HCT116 (cell line): ENCODE results near the gene CTTNBP2. TPM values are rescaled to one million over a fixed set of nuclear protein-coding genes. Genes with fewer than 3 reads are reported as not detected.

Experiments used
- ATAC-seq: fragments of 200-7000 bp; cut with Tn5 transposase; 2 replicates; pipeline ENCODE4 v1.9.1; 2020; ENCODE audit warnings: mild to moderate bottlenecking, moderate library complexity
- BruUV-seq: library from RNA; stranded (reverse); fragments of 400-500 nt; replicated peaks from 2 replicates; lab custom pipeline; 2021; lab: Mats Ljungman, UMichigan
- CTCF ChIA-PET: fragments of 300-600 bp; sonication (Branson Sonifier 250); formaldehyde crosslinking; loops from one replicate; lab custom pipeline; 2021; ENCODE audit warnings: antibody characterized with exemption; lab: Charles Lee
- POLR2A ChIA-PET: fragments of 300-600, 350-600 bp; sonication (Branson Sonifier 250); formaldehyde crosslinking; loops from one replicate; lab custom pipeline; 2021; ENCODE audit warnings: antibody characterized with exemption; lab: Charles Lee
- RAD21 ChIA-PET, 2 experiments: fragments of 300-600 bp; sonication (Branson Sonifier 250); formaldehyde crosslinking; loops; one replicate each; lab custom pipeline; 2023; ENCODE audit warnings: low total read pairs in 2 of 2; ENCODE audit not compliant: uncharacterized antibody in 2 of 2, unreplicated experiment in 2 of 2, low non-redundant PET in 1 of 2; lab: Charles Lee
- DNase-seq: peaks from one replicate; pipeline ENCODE4 v3.0.0-alpha.2; 2010; ENCODE audit warnings: low read depth, low spot score
- H2AFZ ChIP-seq: fragments of 200-600 bp; shearing (Covaris generic), sonication (generic); 2 replicates; pipeline ENCODE4 v1.6.1; 2017; ENCODE audit warnings: low read depth, mixed run types, mixed read lengths, antibody characterized with exemption, low read length; ENCODE audit not compliant: poor library complexity, severe bottlenecking
- H3K27ac ChIP-seq: 2 replicates; pipeline ENCODE4 v1.5.1; 2012; ENCODE audit warnings: low read depth, low read length
- H3K27me3 ChIP-seq: fragments of 200-600 bp; sonication (generic); 2 replicates; pipeline ENCODE4 v1.6.1; 2016; ENCODE audit warnings: mixed run types, low read length, mixed read lengths; ENCODE audit not compliant: insufficient read depth
- H3K36me3 ChIP-seq, 2 experiments: fragments of 200-500 bp in 1 of 2; fragments of 200-600 bp in 1 of 2; sonication (Bioruptor generic) in 1 of 2; sonication (generic) in 1 of 2; 2 replicates each; pipeline versions ENCODE4 v1.5.1 to v1.6.1; 2014 to 2016; ENCODE audit warnings: low read length in 2 of 2, inconsistent platforms in 1 of 2, mixed read lengths in 1 of 2, mixed run types in 1 of 2; ENCODE audit not compliant: insufficient read depth in 2 of 2, control insufficient read depth in 1 of 2
- H3K4me1 ChIP-seq, 2 experiments: fragments of 200-600 bp in 1 of 2; sonication (generic) in 1 of 2; 2 replicates each; pipeline versions ENCODE4 v1.5.1 to v1.6.1; 2012 to 2017; ENCODE audit warnings: low read length in 2 of 2, inconsistent platforms in 1 of 2, mild to moderate bottlenecking in 1 of 2, mixed read lengths in 1 of 2, mixed run types in 1 of 2, moderate library complexity in 1 of 2; ENCODE audit not compliant: insufficient read depth in 2 of 2, control insufficient read depth in 1 of 2
- H3K4me2 ChIP-seq: fragments of 200-600 bp; sonication (generic); 2 replicates; pipeline ENCODE4 v1.6.1; 2017; ENCODE audit warnings: mixed run types, low read length, mixed read lengths
- H3K4me3 ChIP-seq, 2 experiments: fragments of 200-600 bp in 1 of 2; sonication (generic) in 1 of 2; replicated peaks in 1 of 2; 2 replicates each; pipeline ENCODE4 v1.5.1; 2011 to 2016; ENCODE audit warnings: low read length in 2 of 2, control low read depth in 1 of 2, low read depth in 1 of 2, mild to moderate bottlenecking in 1 of 2, mixed read lengths in 1 of 2, mixed run types in 1 of 2
- H3K79me2 ChIP-seq: fragments of 200-600 bp; sonication (generic); 2 replicates; pipeline ENCODE4 v1.6.1; 2017; ENCODE audit warnings: mild to moderate bottlenecking, mixed run types, low read length, moderate library complexity, mixed read lengths; ENCODE audit not compliant: insufficient read depth
- H3K9ac ChIP-seq: fragments of 200-600 bp; sonication (generic); 2 replicates; pipeline ENCODE4 v1.6.1; 2016; ENCODE audit warnings: low read length, mixed read lengths
- H3K9me2 ChIP-seq: fragments of 200-600 bp; sonication (generic), shearing (Covaris generic); 2 replicates; pipeline ENCODE4 v1.6.1; 2017; ENCODE audit warnings: mixed run types, mild to moderate bottlenecking, moderate library complexity; ENCODE audit not compliant: insufficient read depth
- H3K9me3 ChIP-seq, 2 experiments: fragments of 200-500 bp in 1 of 2; fragments of 200-600 bp in 1 of 2; sonication (Bioruptor generic) in 1 of 2; sonication (generic) in 1 of 2; 2 replicates each; pipeline ENCODE4 v1.6.1; 2014 to 2017; ENCODE audit warnings: low read length in 2 of 2, mixed read lengths in 2 of 2, inconsistent platforms in 1 of 2, low read depth in 1 of 2, mild to moderate bottlenecking in 1 of 2, mixed run types in 1 of 2, moderate library complexity in 1 of 2; ENCODE audit not compliant: control insufficient read depth in 1 of 2, insufficient read depth in 1 of 2
- H4K20me1 ChIP-seq: fragments of 200-600 bp; sonication (generic), shearing (Covaris generic); 2 replicates; pipeline ENCODE4 v1.6.1; 2017; ENCODE audit warnings: mixed run types, mild to moderate bottlenecking, moderate library complexity; ENCODE audit not compliant: insufficient read depth
- CBX3 ChIP-seq: IDR thresholded peaks from 2 replicates; pipeline ENCODE4 v1.6.1; 2012; ENCODE audit warnings: low read depth
- EGR1 ChIP-seq: IDR thresholded peaks from 2 replicates; pipeline ENCODE4 v1.6.1; 2012; ENCODE audit warnings: low read depth
- EZH2 ChIP-seq: fragments of 200-600 bp; sonication (generic); IDR thresholded peaks from 2 replicates; pipeline ENCODE4 v1.6.1; 2017; ENCODE audit warnings: antibody characterized with exemption, mixed run types
- FOSL1 ChIP-seq: IDR thresholded peaks from 2 replicates; pipeline ENCODE4 v1.6.1; 2012; ENCODE audit warnings: low read depth
- JUND ChIP-seq: IDR thresholded peaks from 2 replicates; pipeline ENCODE4 v1.6.1; 2012
- MAX ChIP-seq: IDR thresholded peaks from 2 replicates; pipeline ENCODE4 v1.6.1; 2012
- POLR2A ChIP-seq: IDR thresholded peaks from 2 replicates; pipeline ENCODE4 v1.7.0; 2011; ENCODE audit warnings: borderline replicate concordance; ENCODE audit not compliant: insufficient read depth, insufficient read length; ENCODE audit errors: extremely low read depth
- POLR2AphosphoS5 ChIP-seq: IDR thresholded peaks from 2 replicates; pipeline ENCODE4 v1.6.1; 2011; ENCODE audit warnings: mild to moderate bottlenecking, low read depth, low read length, moderate library complexity
- SIN3A ChIP-seq: IDR thresholded peaks from 2 replicates; pipeline ENCODE4 v1.6.1; 2012; ENCODE audit warnings: low read depth
- YY1 ChIP-seq: IDR thresholded peaks from 2 replicates; pipeline ENCODE4 v1.6.1; 2011; ENCODE audit warnings: low read length, low read depth, moderate library complexity, mild to moderate bottlenecking; ENCODE audit not compliant: insufficient replicate concordance; ENCODE audit errors: extremely low read depth
- ZBTB33 ChIP-seq: IDR thresholded peaks from 2 replicates; pipeline ENCODE4 v1.6.1; 2011; ENCODE audit warnings: mild to moderate bottlenecking, low read length, moderate library complexity; ENCODE audit not compliant: insufficient replicate concordance; ENCODE audit errors: extremely low read depth
- ZNF274 ChIP-seq: fragments of 200-500 bp; sonication (Bioruptor generic); IDR thresholded peaks from 2 replicates; pipeline ENCODE4 v1.6.1; 2014; ENCODE audit warnings: mild to moderate bottlenecking, low read depth, low read length, inconsistent platforms
- intact Hi-C: fragments of 100-400 bp; cut with micrococcal nuclease; formaldehyde crosslinking; loops from 2 replicates; pipeline ENCODE4 v1.10.0; 2022
- total RNA-seq: library from RNA; stranded (reverse); gene quantifications from one replicate; pipeline ENCODE4 v1.2.1, GENCODE V29; 2021; ENCODE audit not compliant: unreplicated experiment
- TF ChIP-seq, protein P1 (sequence below): IDR thresholded peaks from 2 replicates; pipeline ENCODE4 v1.6.1; 2012

Gene CTTNBP2
- total RNA-seq, 1 experiment from 2014 or later: 5.4 TPM

GRCh38 chr7:117800406-117800805, 72.8 kb downstream of the CTTNBP2 start:
- intact Hi-C loops: no loop called here
- H2AFZ ChIP-seq: no peak overlapping the region
- no TSS peak for BruUV-seq
- no peaks in the 10 kb centered on the region for H3K9me2 ChIP-seq
- CTCF ChIA-PET: no interaction called here
- no peak overlapping the region for H3K9ac ChIP-seq
- RAD21 ChIA-PET: no interaction called here
- POLR2A ChIA-PET: no interaction called here
- no peaks in the 10 kb centered on the region for H3K27me3 ChIP-seq
- no peaks in the 10 kb centered on the region for H3K79me2 ChIP-seq
- no peaks in the 10 kb centered on the region for H4K20me1 ChIP-seq
- no peaks in the 10 kb centered on the region for H3K9me3 ChIP-seq
- H3K4me3 ChIP-seq: no peak overlapping the region
- H3K4me2 ChIP-seq: no peak overlapping the region
- ATAC-seq: no peak
- H3K4me1 ChIP-seq: no peaks in the 10 kb centered on the region
- H3K36me3 ChIP-seq: no peaks in the 10 kb centered on the region
- TF ChIP-seq POLR2A (no peak), ZBTB33 (no peak), JUND (no peak), ZNF274 (no peak), EGR1 (no peak), SIN3A (no peak), POLR2AphosphoS5 (no peak)
- no peak for DNase-seq
- H3K27ac ChIP-seq: no peak overlapping the region

- Histone ChIP-seq H3K27me3 (no peaks in the 10 kb centered on the region), H3K9me3 (no peaks in the 10 kb centered on the region), H3K9me2 (no peaks in the 10 kb centered on the region), H3K36me3 (no peaks in the 10 kb centered on the region), H3K9ac (no peak overlapping the region), H2AFZ (no peak overlapping the region), H4K20me1 (no peaks in the 10 kb centered on the region), H3K27ac (no peak overlapping the region), H3K4me3 (no peak overlapping the region), H3K4me1 (no peaks in the 10 kb centered on the region), H3K4me2 (no peak overlapping the region), H3K79me2 (no peaks in the 10 kb centered on the region)
- no peak for TF ChIP-seq CBX3
- TF ChIP-seq ZNF274: no peak
- TF ChIP-seq SIN3A: no peak
- TF ChIP-seq FOSL1: no peak
- TF ChIP-seq EZH2: no peak
- TF ChIP-seq MAX: no peak
- no peak for TF ChIP-seq YY1
- TF ChIP-seq, protein P1, sequence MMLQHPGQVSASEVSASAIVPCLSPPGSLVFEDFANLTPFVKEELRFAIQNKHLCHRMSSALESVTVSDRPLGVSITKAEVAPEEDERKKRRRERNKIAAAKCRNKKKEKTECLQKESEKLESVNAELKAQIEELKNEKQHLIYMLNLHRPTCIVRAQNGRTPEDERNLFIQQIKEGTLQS: no peak
- no peak for TF ChIP-seq EGR1
- ChIA-PET POLR2A (no interaction called here), RAD21 (no interaction called here), CTCF (no interaction called here)
- DNase-seq: no peak
- no TSS peak for BruUV-seq
- ATAC-seq: no peak
- intact Hi-C loops: no loop called here
Measured at GRCh38 chr7:117796889-117797288, 76.4 kb downstream of the CTTNBP2 start.
